ENCODE results near the gene OBI1.

OBI1 gene

GRCh38 chr13:78608688-78609463 is 50.1 kb downstream of the OBI1 start:
- no peak for DNase-seq (ENCODE audit: insufficient read length)
- TF ChIP-seq POLR2AphosphoS5 (IDR thresholded peaks at IDR 0.05; ENCODE audit: low read depth, low read length) = no peak
- FAIRE-seq = no peak

- TF ChIP-seq TAF1 (IDR thresholded peaks at IDR 0.05; ENCODE audit: borderline replicate concordance, low read depth, low read length) (no peak), POLR2A (IDR thresholded peaks at IDR 0.05; ENCODE audit: low read depth, low read length) (no peak), POLR2AphosphoS5 (IDR thresholded peaks at IDR 0.05; ENCODE audit: low read depth, low read length) (no peak)
- FAIRE-seq (no peak), DNase-seq (ENCODE audit: insufficient read length) (no peak)
Measured at GRCh38 chr13:78608252-78608687, 50.7 kb downstream of the OBI1 start.

GRCh38 chr13:78607409-78608251 is 51.3 kb downstream of the OBI1 start:
- TF ChIP-seq POLR2AphosphoS5 (IDR thresholded peaks at IDR 0.05; ENCODE audit: low read depth, low read length) = no peak
- no peak for TF ChIP-seq TAF1 (IDR thresholded peaks at IDR 0.05; ENCODE audit: borderline replicate concordance, low read depth, low read length)
- TF ChIP-seq POLR2A (IDR thresholded peaks at IDR 0.05; ENCODE audit: low read depth, low read length) = no peak
- DNase-seq (ENCODE audit: insufficient read length) (no peak), FAIRE-seq (no peak)

GRCh38 chr13:78606471-78607408 is 52.2 kb downstream of the OBI1 start:
- no peak for TF ChIP-seq TAF1 (IDR thresholded peaks at IDR 0.05; ENCODE audit: borderline replicate concordance, low read depth, low read length)
- TF ChIP-seq POLR2A (IDR thresholded peaks at IDR 0.05; ENCODE audit: low read depth, low read length) = no peak
- no peak for TF ChIP-seq POLR2AphosphoS5 (IDR thresholded peaks at IDR 0.05; ENCODE audit: low read depth, low read length)
- DNase-seq (ENCODE audit: insufficient read length) (no peak), FAIRE-seq (no peak)

- TF ChIP-seq POLR2A (IDR thresholded peaks at IDR 0.05; ENCODE audit: low read depth, low read length) = no peak
- no peak for TF ChIP-seq TAF1 (IDR thresholded peaks at IDR 0.05; ENCODE audit: borderline replicate concordance, low read depth, low read length)
- TF ChIP-seq POLR2AphosphoS5 (IDR thresholded peaks at IDR 0.05; ENCODE audit: low read depth, low read length) = no peak
- FAIRE-seq (peak; percentile 51), DNase-seq (ENCODE audit: insufficient read length) (no peak)
Measured at GRCh38 chr13:78604782-78605611, 54.0 kb downstream of the OBI1 start.

GRCh38 chr13:78603240-78603957 is 55.6 kb downstream of the OBI1 start, which contains the start of gene POU4F1:
Gene POU4F1, minus strand, starts transcription at chr13:78603552. Its CDS starts 226 bp downstream, at chr13:78603326.
- FAIRE-seq = peak; percentile 66

GRCh38 chr13:78602561-78603239 is 56.3 kb downstream of the OBI1 start:
- TF ChIP-seq POLR2AphosphoS5 (IDR thresholded peaks at IDR 0.05; ENCODE audit: low read depth, low read length) = no peak
- DNase-seq (ENCODE audit: insufficient read length) (no peak), FAIRE-seq (no peak)

More at GRCh38 chr13:78603240-78603957, 55.6 kb downstream of the OBI1 start, which contains the start of gene POU4F1:
- peak; percentile 65 for DNase-seq (ENCODE audit: insufficient read length)
- TF ChIP-seq POLR2AphosphoS5 (IDR thresholded peaks at IDR 0.05; ENCODE audit: low read depth, low read length) = no peak
- no peak for TF ChIP-seq TAF1 (IDR thresholded peaks at IDR 0.05; ENCODE audit: borderline replicate concordance, low read depth, low read length)
- no peak for TF ChIP-seq POLR2A (IDR thresholded peaks at IDR 0.05; ENCODE audit: low read depth, low read length)

- no peak for TF ChIP-seq POLR2A (IDR thresholded peaks at IDR 0.05; ENCODE audit: low read depth, low read length)
- no peak for TF ChIP-seq POLR2AphosphoS5 (IDR thresholded peaks at IDR 0.05; ENCODE audit: low read depth, low read length)
- TF ChIP-seq TAF1 (IDR thresholded peaks at IDR 0.05; ENCODE audit: borderline replicate concordance, low read depth, low read length) = no peak
- FAIRE-seq (no peak), DNase-seq (ENCODE audit: insufficient read length) (no peak)
Measured at GRCh38 chr13:78601874-78602560, 56.9 kb downstream of the OBI1 start.

Measured in GM12892 (cell line).